Activated CD8-positive, alpha-beta memory T cell treated with anti-CD3 and anti-CD28 coated beads for 24 hours (primary cell): Measurements from ENCODE around the gene DDX42.
"Not testable (repeated sequence)": the region's sequence is repeated elsewhere in the genome, so short reads cannot be mapped to it uniquely, and the experiment has no call there.

Experiments used
- DNase-seq: peaks from one replicate; pipeline ENCODE4 v3.0.0-alpha.2; 2020

The DDX42 gene

DNA sequence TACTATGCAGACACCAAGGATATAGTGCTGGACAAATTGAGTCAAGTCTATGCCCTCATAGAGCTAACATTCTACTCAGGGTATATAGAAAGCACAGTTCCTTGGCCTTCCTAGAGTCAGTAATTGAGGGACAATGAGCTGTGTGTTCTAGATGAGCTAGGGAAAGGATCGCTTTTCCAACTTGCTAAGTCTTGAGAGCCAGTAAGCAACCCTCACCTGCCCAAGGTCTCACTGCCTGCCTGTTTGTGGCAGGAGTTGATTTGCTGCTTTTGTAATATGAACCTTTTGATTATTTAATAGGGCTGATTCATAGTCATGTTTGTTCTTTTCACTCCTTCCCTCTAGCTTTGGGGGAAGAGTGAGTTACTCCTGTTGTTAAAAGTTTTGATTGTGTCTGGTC, 6.5 kb downstream of the DDX42 start:
- DNase-seq, result no peak

DNA sequence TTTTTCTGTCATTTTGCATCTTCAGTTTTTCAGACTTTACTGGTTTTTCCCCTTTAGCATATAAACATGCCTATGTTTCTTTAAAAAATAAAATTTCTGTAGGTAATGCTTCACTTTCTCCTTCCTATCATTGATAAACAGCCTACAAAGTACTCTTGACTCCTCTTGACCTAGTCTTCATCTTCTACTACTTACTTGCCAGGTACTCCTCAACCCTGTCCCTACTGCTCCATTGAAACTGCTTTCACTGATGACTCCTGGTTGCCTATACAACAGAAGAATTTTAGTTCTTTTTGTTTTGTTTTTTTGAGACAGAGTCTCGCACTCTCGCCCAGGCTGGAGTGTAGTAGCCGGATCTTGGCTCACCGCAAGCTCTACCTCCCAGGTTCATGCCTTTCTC, 7.0 kb downstream of the DDX42 start:
- no peak for DNase-seq

DNA sequence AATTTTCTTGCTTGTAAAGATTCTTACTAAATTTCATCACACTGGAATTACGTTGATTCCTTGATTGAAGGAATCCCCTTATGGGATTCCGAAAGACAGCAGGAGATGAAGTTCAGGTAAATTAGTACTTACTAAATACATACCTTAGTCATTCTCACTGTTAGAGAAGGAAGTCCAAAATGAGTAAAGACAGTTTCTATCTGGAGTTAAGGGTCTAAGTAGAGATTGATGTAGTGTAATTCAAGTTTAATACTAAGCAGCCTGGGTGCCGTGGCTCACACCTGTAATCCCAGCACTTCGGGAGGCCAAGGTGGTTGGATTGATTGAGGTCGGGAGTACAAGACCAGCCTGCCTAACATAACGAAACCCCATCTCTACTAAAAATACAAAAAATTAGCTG, 9.6 kb downstream of the DDX42 start:
- no peak for DNase-seq

DNA sequence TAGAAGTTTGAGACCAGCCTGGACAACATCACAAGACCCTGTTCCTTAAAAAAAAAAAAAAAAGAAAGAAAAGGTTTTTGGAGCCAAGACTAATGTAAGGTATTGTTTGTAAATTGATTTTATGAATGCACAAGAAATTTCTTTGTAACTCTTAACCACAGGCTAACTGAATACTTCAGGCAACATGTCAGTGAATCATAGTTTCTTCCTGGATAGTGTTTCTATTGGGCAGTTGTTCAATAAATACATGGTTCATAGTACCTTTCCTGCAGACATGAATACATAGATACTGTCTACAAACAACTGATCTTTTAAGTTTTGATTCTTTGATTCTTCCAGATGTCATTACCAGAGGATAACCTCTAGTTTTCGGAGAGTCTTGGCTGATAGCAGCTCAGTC, 11.6 kb downstream of the DDX42 start:
- no peak for DNase-seq

DNA sequence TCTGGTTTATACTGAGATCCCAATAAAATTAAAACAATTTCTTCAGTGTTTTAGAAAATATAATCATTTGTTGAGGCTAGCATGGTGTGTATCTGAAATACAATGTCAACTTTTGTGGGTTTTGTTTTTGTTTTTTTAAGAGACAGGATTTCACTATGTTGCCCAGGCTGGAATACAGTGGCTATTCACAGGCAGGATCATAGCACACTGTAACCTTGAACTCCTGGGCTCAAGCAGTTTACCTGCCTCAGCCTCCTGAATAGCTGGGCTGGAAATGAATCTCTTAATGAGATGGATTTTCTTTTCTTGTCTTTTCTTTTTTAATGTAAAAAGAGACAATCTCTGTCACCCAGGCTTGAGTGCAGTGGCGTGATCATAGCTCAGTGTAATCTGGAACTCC, 12.1 kb downstream of the DDX42 start:
- no peak for DNase-seq

DNA sequence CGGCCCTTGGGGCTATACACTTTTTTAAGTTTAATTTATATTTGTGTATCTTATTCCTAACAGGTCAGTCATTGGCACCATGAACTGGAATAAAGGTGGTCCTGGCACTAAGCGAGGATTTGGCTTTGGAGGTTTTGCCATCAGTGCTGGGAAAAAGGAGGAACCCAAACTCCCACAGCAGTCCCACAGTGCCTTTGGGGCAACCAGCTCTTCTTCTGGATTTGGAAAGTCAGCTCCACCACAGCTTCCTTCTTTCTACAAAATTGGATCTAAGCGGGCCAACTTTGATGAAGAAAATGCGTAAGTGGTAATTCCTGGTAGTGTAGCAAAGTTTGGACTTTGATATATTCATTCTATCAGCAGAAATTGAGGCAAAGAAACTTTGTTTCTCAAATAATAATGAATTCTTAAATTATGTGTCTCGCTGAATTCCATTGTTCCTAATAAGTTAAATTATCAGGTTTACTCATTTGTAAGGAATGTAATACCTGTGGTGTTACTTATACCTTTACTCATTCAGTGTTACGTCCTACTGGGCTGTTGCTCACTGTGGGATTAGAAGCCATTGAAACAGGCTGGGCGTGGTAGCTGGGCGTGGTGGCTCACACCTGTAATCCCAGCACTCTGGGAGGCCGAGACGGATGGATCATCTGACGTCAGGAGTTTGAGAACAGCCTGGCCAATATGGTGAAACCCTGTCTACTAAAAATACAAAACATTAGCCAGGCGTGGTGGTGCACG, 13.2 kb downstream of the DDX42 start:
- no peak for DNase-seq

DNA sequence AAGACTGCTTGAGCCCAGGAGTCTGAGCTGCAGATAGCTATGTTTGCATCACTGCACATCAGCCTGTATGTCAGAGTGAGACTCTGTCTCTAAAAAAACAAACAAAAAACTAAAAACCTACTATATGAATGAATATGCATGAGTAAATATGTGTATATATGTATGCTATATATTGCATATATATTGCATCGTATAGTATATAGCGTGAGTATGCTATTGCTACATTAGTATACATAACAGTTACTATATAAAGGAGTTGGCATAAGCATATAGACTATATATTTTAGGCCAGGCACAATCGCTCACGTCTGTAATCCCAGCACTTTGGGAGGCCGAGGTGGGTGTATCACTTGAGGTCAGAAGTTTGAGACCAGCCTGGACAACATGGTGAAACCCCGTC, 16.1 kb downstream of the DDX42 start:
- DNase-seq, result no peak

DNA sequence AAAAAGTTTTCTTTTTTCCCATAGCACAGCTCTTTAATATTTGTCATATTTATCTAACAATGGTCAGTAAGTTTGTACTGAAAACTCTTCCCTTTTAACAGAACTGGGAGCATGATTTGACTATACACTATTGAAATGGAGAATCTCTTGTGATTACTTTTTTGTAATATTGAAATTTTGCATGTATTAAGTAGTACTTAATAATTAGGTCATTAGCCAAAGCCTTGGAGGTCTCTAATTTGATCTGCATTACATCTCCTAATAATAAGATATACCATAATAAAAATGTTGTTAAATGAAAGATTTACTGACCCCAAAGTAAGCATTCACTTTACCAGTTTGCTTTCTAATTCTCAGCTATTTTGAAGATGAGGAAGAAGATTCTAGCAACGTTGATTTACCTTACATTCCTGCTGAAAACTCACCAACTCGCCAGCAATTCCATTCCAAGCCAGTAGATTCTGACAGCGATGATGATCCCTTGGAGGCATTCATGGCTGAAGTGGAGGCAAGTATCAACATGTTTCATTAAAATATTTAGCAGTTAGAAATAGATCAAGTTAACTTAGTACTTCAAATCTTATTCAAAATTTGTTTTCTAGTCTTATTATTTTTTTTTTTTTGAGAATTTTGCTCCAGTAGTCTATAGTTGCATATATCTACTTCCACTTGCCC, 18.2 kb downstream of the DDX42 start:
- DNase-seq, result no peak

DNA sequence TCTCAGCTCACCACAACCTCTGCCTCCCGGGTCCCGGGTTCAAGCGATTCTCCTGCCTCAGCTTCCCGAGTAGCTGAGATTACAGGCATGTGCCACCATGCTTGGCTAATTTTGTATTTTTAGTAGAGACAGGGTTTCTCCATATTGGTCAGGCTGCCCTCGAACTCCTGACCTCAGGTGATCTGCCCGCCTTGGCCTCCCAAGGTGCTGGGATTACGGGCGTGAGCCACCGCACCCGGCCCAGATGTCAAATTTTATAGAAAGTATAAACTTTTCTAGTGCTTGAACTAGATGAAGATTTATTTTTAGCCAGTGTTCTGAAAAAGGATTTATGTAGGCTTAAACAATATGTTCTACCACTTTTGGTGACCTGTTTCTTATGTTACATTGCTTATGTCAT, 22.4 kb downstream of the DDX42 start:
- DNase-seq, result not testable (repeated sequence)

DNA sequence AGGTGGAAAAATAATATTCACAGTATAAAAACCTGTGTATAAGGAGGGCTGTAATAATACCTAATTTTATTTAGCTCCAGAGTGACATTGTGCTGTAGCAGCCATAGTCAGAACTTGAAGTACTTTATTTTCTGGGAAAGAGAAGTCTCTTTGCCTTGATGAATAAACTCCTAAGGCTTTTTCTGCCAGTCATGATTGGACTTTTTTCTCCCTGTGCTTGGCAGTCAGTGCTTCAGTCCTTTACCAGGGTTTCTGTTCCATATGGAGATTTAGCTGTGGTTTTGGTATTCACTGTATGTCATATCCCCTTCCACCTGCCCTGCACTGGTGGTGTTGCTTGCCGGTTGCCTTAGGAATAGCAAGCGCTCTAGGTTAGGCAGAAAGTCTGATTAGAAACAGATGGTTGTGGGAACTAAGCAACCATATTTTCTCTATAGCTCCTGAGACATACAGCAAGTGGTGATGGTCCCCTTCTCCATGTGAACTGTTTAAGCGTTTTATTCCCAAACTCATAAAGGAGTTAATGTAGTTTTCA, 24.7 kb downstream of the DDX42 start:
- no peak for DNase-seq

DNA sequence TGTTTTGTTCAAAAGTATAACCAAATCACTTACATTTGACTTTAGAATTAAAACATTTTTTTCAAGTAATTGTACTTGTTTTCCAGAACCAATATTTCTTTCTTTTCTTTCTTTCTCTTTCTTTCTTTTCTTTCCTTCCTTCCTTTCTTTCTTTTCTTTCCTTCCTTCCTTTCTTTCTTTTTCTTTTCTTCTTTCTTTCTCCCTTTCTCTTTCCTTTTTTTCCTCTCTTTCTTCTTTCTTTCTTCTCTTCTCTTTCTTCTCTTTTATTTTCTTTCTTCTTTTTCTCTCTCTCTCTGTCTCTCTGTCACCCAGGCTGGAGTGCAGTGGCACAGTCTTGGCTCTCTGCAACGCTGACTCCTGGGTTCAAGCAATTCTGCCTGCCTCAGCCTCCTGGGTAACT, 26.8 kb downstream of the DDX42 start:
- DNase-seq, result no peak

DNA sequence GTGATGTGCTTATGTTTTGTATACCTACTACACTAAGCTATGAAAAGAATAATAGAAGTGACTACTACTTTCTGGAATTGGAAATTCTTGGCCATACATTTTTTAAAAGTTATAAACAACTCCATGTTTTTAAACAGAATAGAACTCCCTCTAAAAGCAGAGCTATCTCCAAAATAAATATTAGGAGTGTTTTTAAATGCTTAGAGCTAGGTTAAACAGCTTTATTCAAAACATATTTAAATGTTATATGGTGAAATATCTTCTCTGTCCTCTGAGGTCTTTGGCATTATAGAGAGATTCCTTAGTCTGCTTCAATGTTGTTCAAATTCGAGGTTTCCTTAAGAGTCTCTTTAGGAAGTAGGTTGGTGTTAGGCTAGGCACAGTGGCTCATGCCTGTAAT, 30.4 kb downstream of the DDX42 start:
- DNase-seq, result no peak

DNA sequence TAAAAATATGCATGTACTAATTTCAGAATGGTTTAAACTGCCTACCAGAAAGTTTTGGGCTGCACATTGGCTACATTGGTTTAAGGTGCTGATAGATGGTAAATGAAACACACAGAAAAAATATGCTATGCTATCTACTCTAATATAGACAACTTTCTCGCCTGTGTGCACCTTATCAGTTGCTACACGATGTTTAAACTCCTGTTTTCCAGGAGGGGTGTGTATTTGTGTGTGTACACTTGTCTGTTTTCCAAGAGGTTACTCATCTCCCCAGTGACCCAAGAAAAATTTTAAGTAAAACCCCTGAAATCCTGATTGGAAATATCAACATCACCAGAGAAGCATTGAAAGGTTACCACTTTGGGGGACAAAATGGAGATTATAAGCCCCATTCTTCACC, 31.6 kb downstream of the DDX42 start:
- DNase-seq, result no peak

DNA sequence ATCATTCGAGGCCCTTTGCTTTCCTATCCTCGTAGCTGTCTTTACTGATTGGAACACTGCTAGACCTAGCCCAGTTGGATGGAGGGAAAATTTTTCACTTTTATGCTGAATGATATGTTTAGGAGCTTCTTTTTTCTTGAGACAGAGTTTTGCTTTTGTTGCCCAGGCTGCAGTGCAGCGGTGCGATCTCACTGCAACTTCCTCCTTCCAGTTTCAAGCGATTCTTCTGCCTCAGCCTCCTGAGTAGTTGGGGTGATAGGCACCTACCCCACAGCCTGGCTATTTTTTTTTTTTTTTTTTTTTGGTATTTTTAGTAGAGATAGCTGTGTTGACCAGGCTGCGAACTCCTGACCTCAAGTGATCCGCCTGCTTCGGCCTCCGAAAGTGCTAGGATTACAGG, 36.0 kb downstream of the DDX42 start:
- DNase-seq, result no peak

DNA sequence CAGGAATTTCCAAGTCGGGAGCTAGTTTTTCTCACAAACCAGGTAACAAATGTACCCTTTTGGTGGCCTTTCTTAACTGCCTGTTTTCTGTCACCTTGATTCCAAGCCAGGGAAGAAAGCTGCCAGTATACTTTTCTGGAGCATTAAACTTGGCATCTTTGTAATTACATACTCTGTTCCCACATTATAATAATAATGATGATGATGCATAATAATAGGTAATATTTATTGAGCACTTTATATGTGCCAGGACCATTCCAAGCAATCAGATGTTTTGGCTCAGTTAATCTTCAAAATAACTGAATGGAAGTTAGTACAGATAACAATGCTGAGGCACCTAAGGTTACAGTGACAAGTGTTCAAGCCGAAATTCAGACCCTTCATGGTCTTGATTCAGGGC, 42.2 kb downstream of the DDX42 start:
- no peak for DNase-seq

DNA sequence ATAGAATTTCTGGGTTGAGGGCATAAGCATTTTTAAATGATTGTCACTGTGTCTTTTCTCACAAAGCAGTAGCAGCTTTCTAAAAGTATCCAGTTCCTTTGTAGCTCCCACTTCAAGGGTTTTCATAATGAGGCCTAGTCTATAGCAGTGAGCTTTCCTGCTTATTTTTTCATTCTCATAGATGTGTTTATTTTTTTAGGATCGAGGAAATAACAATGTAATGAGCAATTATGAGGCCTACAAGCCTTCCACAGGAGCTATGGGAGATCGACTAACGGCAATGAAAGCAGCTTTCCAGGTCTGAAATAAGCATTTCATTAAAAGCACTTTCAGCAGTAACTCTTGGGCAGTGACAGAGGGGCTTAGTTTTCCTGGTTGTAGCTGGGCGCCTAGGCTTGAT, 42.7 kb downstream of the DDX42 start:
- DNase-seq, result no peak

DNA sequence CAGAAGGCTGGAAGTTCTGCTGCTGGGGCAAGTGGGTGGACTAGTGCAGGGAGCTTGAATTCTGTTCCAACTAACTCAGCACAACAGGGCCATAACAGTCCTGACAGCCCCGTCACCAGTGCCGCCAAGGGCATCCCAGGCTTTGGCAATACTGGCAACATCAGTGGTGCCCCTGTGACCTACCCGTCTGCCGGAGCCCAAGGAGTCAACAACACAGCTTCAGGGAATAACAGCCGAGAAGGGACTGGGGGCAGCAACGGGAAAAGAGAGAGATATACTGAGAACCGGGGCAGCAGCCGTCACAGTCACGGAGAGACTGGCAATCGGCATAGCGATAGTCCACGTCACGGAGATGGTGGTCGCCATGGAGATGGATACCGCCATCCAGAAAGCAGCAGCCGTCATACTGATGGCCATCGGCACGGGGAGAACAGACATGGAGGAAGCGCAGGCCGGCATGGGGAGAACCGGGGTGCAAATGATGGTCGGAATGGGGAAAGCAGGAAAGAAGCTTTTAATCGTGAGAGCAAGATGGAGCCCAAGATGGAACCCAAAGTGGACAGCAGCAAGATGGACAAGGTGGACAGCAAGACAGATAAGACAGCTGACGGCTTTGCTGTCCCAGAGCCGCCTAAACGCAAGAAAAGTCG, 43.9 kb downstream of the DDX42 start:
- no peak for DNase-seq

DNA sequence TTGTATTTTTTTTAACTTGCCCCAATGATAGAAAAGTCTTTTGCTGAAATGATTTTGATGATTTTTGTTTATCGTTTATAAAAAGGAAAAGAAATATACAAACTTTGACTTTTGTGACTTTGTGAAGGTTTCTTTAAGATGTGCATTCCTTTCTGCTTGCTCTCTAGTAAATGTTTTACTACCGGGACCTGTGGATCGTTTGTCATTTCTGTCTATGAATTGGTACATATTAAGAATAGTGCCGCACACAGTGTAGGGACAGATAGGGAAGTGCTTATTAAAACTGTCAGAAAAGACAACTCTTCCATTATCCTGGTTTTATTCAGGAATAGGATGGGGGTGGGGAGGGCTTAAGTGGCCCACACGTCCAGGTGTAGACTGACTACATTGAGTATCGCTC, 45.2 kb downstream of the DDX42 start:
- no peak for DNase-seq

DNA sequence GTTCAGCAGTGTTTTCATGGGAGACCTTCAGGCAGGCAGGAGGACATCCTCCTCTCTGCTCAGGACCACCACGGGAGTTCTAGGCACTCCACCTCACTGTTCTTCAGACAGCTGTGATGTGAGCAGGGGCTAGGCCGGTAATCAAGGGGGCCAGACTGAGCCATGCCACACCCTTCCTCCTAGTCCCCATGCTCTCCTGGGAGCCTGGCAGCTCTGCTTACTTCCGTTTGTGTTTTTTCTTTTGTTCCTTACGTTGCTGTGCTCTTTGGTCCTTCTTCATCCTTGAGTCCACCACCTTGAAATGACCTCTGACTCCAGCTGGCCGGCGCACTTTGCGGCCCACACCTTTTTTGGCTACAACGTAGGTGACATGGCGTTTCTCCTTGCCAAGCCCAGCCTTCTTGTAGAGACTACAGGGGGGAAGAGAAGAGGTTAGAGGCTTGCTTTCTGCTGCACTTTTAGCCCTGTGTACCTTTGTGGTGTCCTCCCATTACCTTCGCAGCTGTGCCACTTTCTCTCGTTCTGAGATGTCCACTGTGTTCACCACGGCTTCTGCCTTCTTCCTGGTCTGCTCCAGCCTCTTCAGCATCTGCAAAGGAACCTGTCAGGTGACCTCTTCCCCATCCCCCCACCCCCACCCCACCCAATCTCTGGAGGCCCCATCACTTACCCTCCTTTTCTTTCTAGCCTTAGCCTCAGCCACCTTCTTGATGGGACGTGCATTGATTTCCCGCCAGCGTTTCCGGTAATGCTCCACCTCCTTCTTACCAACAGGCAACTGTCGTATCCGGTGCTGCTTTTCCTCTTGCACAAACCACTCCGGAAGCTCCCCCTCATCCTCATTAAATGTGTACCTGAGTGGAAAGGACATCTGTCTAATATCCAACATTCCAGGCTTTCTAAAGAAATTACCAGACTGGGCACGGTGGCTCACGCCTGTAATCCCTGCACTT, 45.9 kb downstream of the DDX42 start:
- DNase-seq, result no peak

DNA sequence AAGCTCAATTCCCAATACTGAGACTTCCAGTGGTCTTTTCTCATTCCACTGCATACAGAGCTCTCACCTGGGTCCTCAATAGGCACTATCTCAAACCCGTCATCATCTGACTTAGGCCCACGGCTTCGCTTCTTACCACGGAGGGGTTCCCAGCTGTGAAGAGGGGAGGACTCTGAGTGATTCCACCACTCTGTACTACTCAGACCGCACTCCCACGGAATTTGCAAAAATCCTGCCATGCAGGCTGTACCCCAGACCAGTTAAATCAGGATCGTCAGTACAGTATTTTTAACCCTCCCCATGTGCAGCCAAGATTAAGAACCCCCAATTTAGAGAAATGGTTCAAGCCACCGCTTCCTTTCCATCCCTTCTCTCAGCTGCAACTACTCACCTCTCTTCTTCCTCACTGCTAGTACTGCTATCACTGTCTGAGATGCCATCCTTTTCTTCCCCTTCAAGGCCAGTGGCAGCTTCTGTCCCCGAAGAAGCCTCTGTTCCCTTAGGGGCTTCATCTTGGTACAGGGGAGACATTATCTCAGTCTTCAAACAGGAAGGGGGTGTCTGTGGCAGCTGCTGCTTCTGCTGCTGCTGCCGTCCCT, 47.1 kb downstream of the DDX42 start:
- no peak for DNase-seq

DNA sequence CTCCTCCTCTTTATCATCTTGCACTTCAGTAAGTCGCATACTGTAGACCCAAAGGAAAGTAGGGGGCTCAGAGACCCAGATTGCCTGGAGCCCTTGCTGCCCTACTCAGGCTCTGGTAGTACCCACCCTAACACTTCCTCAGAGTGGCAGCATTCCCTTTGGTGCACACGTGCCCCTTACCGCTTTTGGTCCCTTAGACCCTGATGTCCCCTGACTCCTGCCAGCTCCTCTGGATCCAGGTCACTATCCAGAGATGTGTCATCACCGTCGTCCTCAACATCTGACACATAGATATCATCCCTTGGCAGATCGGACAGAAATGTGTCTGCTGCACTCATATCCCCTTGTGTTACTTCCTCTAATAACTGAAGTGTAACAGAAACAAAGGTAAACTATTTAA, 47.8 kb downstream of the DDX42 start:
- DNase-seq, result no peak

DNA sequence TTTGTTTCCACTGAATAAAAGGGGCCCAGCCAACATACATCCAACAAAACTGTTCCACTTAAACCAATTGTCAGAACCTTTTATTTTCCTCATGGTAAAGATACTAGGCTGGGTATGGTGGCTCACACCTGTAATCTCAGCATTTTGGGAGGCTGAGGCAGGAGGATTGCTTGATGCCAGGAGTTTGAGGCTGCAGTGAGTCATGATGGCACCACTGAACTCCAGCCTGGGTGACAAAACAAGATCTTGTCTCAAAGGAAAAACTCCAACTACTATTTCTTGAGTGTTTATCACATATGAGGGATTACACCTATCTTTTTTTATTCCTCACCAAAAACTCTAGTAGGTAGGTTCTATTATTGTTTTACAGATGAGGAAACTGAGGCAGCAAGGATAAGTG, 48.6 kb downstream of the DDX42 start:
- no peak for DNase-seq
